Left hindlimb (tissue), 1 donor: ENCODE measurements around the gene SCML2.
"Not testable (repeated sequence)": the region's sequence is repeated elsewhere in the genome, so short reads cannot be mapped to it uniquely, and the experiment has no call there.

Experiments used
- DNase-seq: peaks from one replicate; pipeline ENCODE4 v3.0.0-alpha.2; 2018

The SCML2 gene

DNA sequence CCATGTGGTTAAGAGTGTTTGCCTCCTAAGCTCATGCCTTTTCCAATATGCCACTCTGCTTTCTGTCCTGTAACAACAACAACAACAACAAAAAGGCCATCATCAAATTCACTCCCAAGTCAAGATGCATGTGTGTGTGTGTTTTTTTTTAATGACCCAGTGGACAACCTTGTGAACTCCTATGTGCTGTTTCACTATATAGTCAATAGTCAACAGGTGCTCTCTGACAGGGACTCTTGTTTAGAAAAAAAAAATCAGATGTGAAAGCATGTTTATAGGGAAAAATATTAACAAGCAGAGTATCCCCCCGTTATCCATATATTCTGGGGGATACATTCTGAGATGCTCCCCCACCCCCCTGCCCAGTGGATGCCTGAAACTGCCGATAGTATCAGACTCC lies 83.2 kb downstream of the SCML2 start:
- no peak for DNase-seq

- DNase-seq = no peak
Measured at GRCh38 chrX:18255059-18255458, 99.4 kb downstream of the SCML2 start.

- no peak for DNase-seq
Measured at GRCh38 chrX:18252644-18253359, 101.7 kb downstream of the SCML2 start.

GRCh38 chrX:18229646-18230045 lies 124.8 kb downstream of the SCML2 start:
- DNase-seq = not testable (repeated sequence)

GRCh38 chrX:18228069-18228468 lies 126.4 kb downstream of the SCML2 start:
- no peak for DNase-seq

GRCh38 chrX:18227458-18227857 lies 127.0 kb downstream of the SCML2 start:
- no peak for DNase-seq

DNA sequence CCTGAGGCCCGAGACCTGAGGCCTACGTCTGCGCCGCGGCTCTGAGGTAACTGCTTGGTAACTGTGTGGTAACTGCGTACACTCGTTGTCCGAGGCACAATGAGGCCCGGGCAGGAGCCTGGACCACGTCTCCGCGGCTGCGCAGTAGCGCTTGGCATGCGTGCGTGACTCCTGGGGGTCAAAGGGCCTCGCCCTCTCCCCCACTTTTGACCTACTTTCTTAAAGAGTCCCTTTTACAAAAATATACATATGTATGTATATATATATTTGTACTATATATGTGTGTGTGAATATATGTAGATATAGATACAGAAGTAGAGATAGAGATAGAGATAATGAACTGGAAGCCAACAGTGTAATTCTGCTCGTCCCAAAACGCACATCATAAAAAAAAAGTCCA lies 133.7 kb downstream of the SCML2 start, which contains the start of gene BEND2:
Gene BEND2 (minus strand): TSS at position 101 of the 400 bp plus-strand sequence. CDS start 136 bp downstream, outside the sequence.
- DNase-seq = no peak

DNA sequence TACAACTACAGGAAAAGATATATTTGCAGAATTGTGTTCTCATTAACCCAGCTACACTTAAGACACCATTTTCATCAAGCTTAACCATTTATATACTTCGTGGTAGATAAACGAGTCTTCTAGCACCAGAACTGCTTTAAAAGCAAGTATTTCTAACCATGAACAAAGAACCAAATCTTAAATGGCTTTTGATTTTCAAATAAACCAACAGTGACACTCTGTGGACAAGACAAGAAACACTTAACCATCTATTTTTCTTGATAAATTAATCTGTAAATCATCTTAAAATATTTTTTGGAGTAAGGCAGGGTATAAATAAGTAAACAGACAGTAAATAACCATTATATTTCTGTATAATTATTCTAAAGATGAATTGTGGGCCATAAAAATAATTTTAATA lies 144.0 kb downstream of the SCML2 start:
- DNase-seq = no peak

- DNase-seq = no peak
Measured at GRCh38 chrX:18206657-18207056, 147.8 kb downstream of the SCML2 start.

GRCh38 chrX:18203631-18204030 lies 150.9 kb downstream of the SCML2 start:
- DNase-seq = no peak

GRCh38 chrX:18194688-18195087 lies 159.8 kb downstream of the SCML2 start:
- no peak for DNase-seq
